GM18519 (cell line): ENCODE measurements around the gene PARD3B.

Experiments
- ATAC-seq: cut with Tn5 transposase; IDR thresholded peaks from one replicate; pipeline ENCODE4 v1.9.1; 2021; ENCODE audit warnings: mild to moderate bottlenecking, moderate library complexity; ENCODE audit not compliant: unreplicated experiment, low FRiP score

Gene PARD3B

GRCh38 chr2:205073433-205074020 lies 528.3 kb downstream of the PARD3B start:
- no peak for ATAC-seq

- no peak for ATAC-seq
These were observed 531.1 kb downstream of the PARD3B start for GRCh38 chr2:205076405-205076804.

- ATAC-seq, result no peak
These were observed 531.9 kb downstream of the PARD3B start for GRCh38 chr2:205077159-205077558.

- ATAC-seq, result no peak
These were observed 533.5 kb downstream of the PARD3B start for GRCh38 chr2:205078762-205079161.

- no peak for ATAC-seq
These were observed 533.9 kb downstream of the PARD3B start for GRCh38 chr2:205079173-205079572.

GRCh38 chr2:205086662-205087061 lies 541.4 kb downstream of the PARD3B start:
- no peak for ATAC-seq

- no peak for ATAC-seq
These were observed 542.6 kb downstream of the PARD3B start for GRCh38 chr2:205087862-205088261.

- ATAC-seq, result no peak
These were observed 544.7 kb downstream of the PARD3B start for GRCh38 chr2:205089958-205090357.

GRCh38 chr2:205091411-205091810 lies 546.1 kb downstream of the PARD3B start:
- no peak for ATAC-seq

- ATAC-seq, result no peak
These were observed 548.8 kb downstream of the PARD3B start for GRCh38 chr2:205094031-205094430.

GRCh38 chr2:205103699-205104098 lies 558.4 kb downstream of the PARD3B start:
- no peak for ATAC-seq

- ATAC-seq, result no peak
These were observed 562.5 kb downstream of the PARD3B start for GRCh38 chr2:205107810-205108209.

GRCh38 chr2:205115511-205115910 lies 570.2 kb downstream of the PARD3B start:
- ATAC-seq, result no peak

GRCh38 chr2:205117125-205117524 lies 571.9 kb downstream of the PARD3B start:
- no peak for ATAC-seq

- ATAC-seq, result no peak
These were observed 573.9 kb downstream of the PARD3B start for GRCh38 chr2:205119136-205119535.

- no peak for ATAC-seq
These were observed 583.5 kb downstream of the PARD3B start for GRCh38 chr2:205128726-205129125.

GRCh38 chr2:205129531-205129930 lies 584.3 kb downstream of the PARD3B start:
- ATAC-seq, result no peak

- no peak for ATAC-seq
These were observed 585.0 kb downstream of the PARD3B start for GRCh38 chr2:205130111-205130829.

- no peak for ATAC-seq
These were observed 588.3 kb downstream of the PARD3B start for GRCh38 chr2:205133544-205133943.

GRCh38 chr2:205138735-205139134 lies 593.5 kb downstream of the PARD3B start:
- no peak for ATAC-seq

GRCh38 chr2:205139822-205140463 lies 594.7 kb downstream of the PARD3B start:
- no peak for ATAC-seq

- ATAC-seq, result no peak
These were observed 596.1 kb downstream of the PARD3B start for GRCh38 chr2:205141381-205141780.
